ENCODE data around the gene DLGAP4. TPM values are rescaled to one million over a fixed set of nuclear protein-coding genes. Genes with fewer than 3 reads are reported as not detected.

Gene DLGAP4
- total and polyA plus RNA-seq, 9 of the 15 experiments (the other 6 are each of a cell fraction or from before 2014, with no cell fraction given) = 0.31 to 34.1 (median 4.5) TPM

GRCh38 chr20:36374995-36375394 lies 68.9 kb downstream of the DLGAP4 start:
- CTCF ChIA-PET (ENCODE audit: low intra/inter-chr PET ratio) = no interaction called here
- no peak overlapping the region for H3K4me2 ChIP-seq (ENCODE audit: insufficient read depth, low read length)
- FAIRE-seq = no peak

More at GRCh38 chr20:36374995-36375394, 68.9 kb downstream of the DLGAP4 start:
- intact Hi-C loops (cut with micrococcal nuclease) (no loop called here), in situ Hi-C loops (cut with MboI) (no loop called here)
- no peak for TF ChIP-seq HOXB6 (CRISPR knock-in tag; IDR thresholded peaks at IDR 0.05; ENCODE audit: borderline replicate concordance)
- TF ChIP-seq ZNF830 (CRISPR knock-in tag; IDR thresholded peaks at IDR 0.05) = no peak
- TF ChIP-seq ZNF133 (CRISPR knock-in tag; IDR thresholded peaks at IDR 0.05) = no peak
- no peak for TF ChIP-seq CCAR2 (IDR thresholded peaks at IDR 0.05; ENCODE audit: low read depth, low read length)
- no peak for TF ChIP-seq NEUROD1 (IDR thresholded peaks at IDR 0.05; ENCODE audit: borderline replicate concordance, low read depth, low read length, partially characterized antibody)
- no peak for TF ChIP-seq ZNF398 (CRISPR knock-in tag; IDR thresholded peaks at IDR 0.05)
- no peak for TF ChIP-seq CREB3L1 (IDR thresholded peaks at IDR 0.05; ENCODE audit: borderline replicate concordance, low read depth)
- TF ChIP-seq STAT6 (CRISPR knock-in tag; IDR thresholded peaks at IDR 0.05) = no peak
- no peak for TF ChIP-seq EZH2 (IDR thresholded peaks at IDR 0.05; ENCODE audit: borderline replicate concordance, low read depth, low read length)
- no peak overlapping the region for H3K4me3 ChIP-seq
- H3K9ac ChIP-seq (ENCODE audit: insufficient read depth in 1 of 2, low read depth in 2 of 2, low read length in 2 of 2) = no peak overlapping the region
- no peaks in the 10 kb centered on the region for H3K79me2 ChIP-seq (ENCODE audit: control insufficient read depth, insufficient read depth, low read length)
- no TSS peak for BruUV-seq (replicated peaks)
- H2AFZ ChIP-seq (ENCODE audit: low read depth, low read length) = no peak overlapping the region
- no peaks in the 10 kb centered on the region for H3K9me1 ChIP-seq (ENCODE audit: control insufficient read depth, insufficient read depth, low read length)
- no peak overlapping the region for H3K27ac ChIP-seq (ENCODE audit: extremely low read depth, low read depth, low read length)
- H3K36me3 ChIP-seq (ENCODE audit: control insufficient read depth, insufficient read depth, low read length) = no peaks in the 10 kb centered on the region
- POLR2A ChIA-PET = interaction anchor here (0.6 to 1.0 kb wide), 3 partner anchors 12 to 130 kb away, joined by 3 read pairs; no protein-coding TSS in a partner anchor
- DNase-seq (ENCODE audit: extremely low read depth in 1 of 4, low spot score in 3 of 4) (no peak), ATAC-seq (no peak)
- H3K27me3 ChIP-seq (ENCODE audit: control insufficient read depth in 2 of 2, insufficient read depth in 2 of 2, low read length in 2 of 2) = peaks cover 16 to 55% of the 10 kb centered on the region in 2 experiments; a peak in 4 of 5 replicates
- no peaks in the 10 kb centered on the region for H3K9me3 ChIP-seq (replicated peaks; ENCODE audit: control insufficient read depth, insufficient read depth, low read depth, low read length)
- 5% methylated on average over 4 of the region's 4 CpGs for WGBS (ENCODE audit: insufficient coverage, low coverage, missing lambda C conversion rate)
- peaks cover 6% of the 10 kb centered on the region; the same call in 1 of the 2 replicates for H4K20me1 ChIP-seq (replicated peaks; ENCODE audit: control insufficient read depth, insufficient read depth, low read length)
- no peaks in the 10 kb centered on the region for H3K4me1 ChIP-seq (replicated peaks in 1 of 2; ENCODE audit: control insufficient read depth in 2 of 2, insufficient read depth in 2 of 2, low read length in 2 of 2)

All from K562 (cell line).